NT2/D1 (cell line): ENCODE results near the gene PIK3CB.

Source experiments
- SUZ12 ChIP-seq: IDR thresholded peaks from 2 replicates; pipeline ENCODE4 v1.6.1; 2011; ENCODE audit not compliant: insufficient read length, insufficient read depth; ENCODE audit errors: extremely low read depth
- YY1 ChIP-seq: IDR thresholded peaks from 2 replicates; pipeline ENCODE4 v1.6.1; 2011; ENCODE audit not compliant: insufficient read length, insufficient read depth
- ZNF274 ChIP-seq: IDR thresholded peaks from 2 replicates; pipeline ENCODE4 v1.6.1; 2011; ENCODE audit warnings: mild to moderate bottlenecking, low read depth, low read length

DNA sequence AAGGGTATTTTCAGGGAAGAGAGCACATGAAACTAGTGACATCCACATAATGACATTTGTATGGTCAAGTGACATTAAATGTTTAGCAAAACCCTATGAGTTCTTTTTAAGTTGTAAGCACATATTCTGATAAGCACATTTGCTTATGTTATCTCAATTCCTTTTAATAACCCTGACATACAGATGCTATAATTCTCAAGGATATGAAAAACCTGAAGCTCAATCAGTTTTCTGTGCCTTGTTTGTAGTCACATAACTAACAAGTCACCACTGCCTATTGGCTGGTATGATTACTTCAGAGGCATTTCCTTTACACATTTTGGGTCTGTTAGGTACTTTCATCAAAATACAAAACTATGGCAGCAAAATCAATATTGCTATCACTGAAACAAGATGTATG, 152.1 kb downstream of the PIK3CB start:
- TF ChIP-seq ZNF274: no peak
- no peak for TF ChIP-seq YY1
- no peak for TF ChIP-seq SUZ12
